Fibroblast of mammary gland (primary cell): ENCODE results near the gene C1QTNF2.

Experiments
- DNase-seq: peaks from one replicate; pipeline ENCODE4 v3.0.0-alpha.2; 2010; ENCODE audit warnings: low read depth
- H3K4me3 ChIP-seq: 2 replicates; pipeline ENCODE4 v1.5.1; 2011; ENCODE audit warnings: low read depth, mild to moderate bottlenecking, low read length, moderate library complexity; ENCODE audit not compliant: control insufficient read depth
- CTCF ChIP-seq: conservative IDR thresholded peaks from 2 replicates; pipeline ENCODE4 v1.5.1; 2011; ENCODE audit warnings: low read depth, low read length, inconsistent platforms; ENCODE audit not compliant: control insufficient read depth, insufficient read depth

C1QTNF2 gene

GRCh38 chr5:160375701-160376100 lies 5.3 kb upstream of the C1QTNF2 start:
- DNase-seq, result no peak
- TF ChIP-seq CTCF, result no peak

GRCh38 chr5:160375166-160375565 lies 4.7 kb upstream of the C1QTNF2 start:
- TF ChIP-seq CTCF, result no peak
- DNase-seq, result no peak
- no peak overlapping the region for H3K4me3 ChIP-seq

More at GRCh38 chr5:160375701-160376100, 5.3 kb upstream of the C1QTNF2 start:
- no peak overlapping the region for H3K4me3 ChIP-seq

- TF ChIP-seq CTCF, result no peak
- no peak overlapping the region for H3K4me3 ChIP-seq
- no peak for DNase-seq
These were observed 868 bp upstream of the C1QTNF2 start for GRCh38 chr5:160371294-160371693.

GRCh38 chr5:160370713-160371034 lies 248 bp upstream of the C1QTNF2 start:
- no peak for TF ChIP-seq CTCF
- no peak for DNase-seq
- peak overlapping the region; percentile 41 for H3K4me3 ChIP-seq

GRCh38 chr5:160367885-160368284 lies 2.5 kb downstream of the C1QTNF2 start:
- DNase-seq, result no peak
- TF ChIP-seq CTCF, result no peak
- no peak overlapping the region for H3K4me3 ChIP-seq

GRCh38 chr5:160367261-160367660 lies 3.2 kb downstream of the C1QTNF2 start:
- no peak for TF ChIP-seq CTCF
- no peak overlapping the region for H3K4me3 ChIP-seq
- DNase-seq, result no peak

- TF ChIP-seq CTCF, result no peak
These were observed 4.2 kb downstream of the C1QTNF2 start for GRCh38 chr5:160366230-160366629.

More at GRCh38 chr5:160366230-160366629, 4.2 kb downstream of the C1QTNF2 start:
- H3K4me3 ChIP-seq, result no peak overlapping the region
- DNase-seq, result no peak
